Naive thymus-derived CD4-positive, alpha-beta T cell (primary cell): ENCODE measurements around the gene MCCD1. TPM values are rescaled to one million over a fixed set of nuclear protein-coding genes. Genes with fewer than 3 reads are reported as not detected.

Source experiments
- polyA plus RNA-seq, 2 donors: library from polyadenylated mRNA; unstranded; fragments of 300-500 nt; fragmentation: Illumina TruSeq; gene quantifications; one replicate each; pipeline ENCODE4 v1.2.3, GENCODE V29; 2021
- total RNA-seq, 6 experiments: library from RNA in 5 of 6; stranded (reverse) in 5 of 6; gene quantifications; 1 replicate in 5 of 6; 2 replicates in 1 of 6; pipeline ENCODE4 v1.2.3 and lab custom pipeline; 2021 to 2026

Gene MCCD1
- total and polyA plus RNA-seq, 7 experiments from 2014 or later, result not detected

Other genes with a start within 250 kb of the MCCD1 start
- gene HLA-B, start 171.8 kb upstream of the MCCD1 start, total RNA-seq, result 1,000 to 10,000 TPM; 5,136 to 7,364 (median 5,516) TPM
- gene HLA-B, start 171.8 kb upstream of the MCCD1 start, polyA plus RNA-seq, result 1,000 to 10,000 TPM; 5,467 to 7,459 TPM
- gene MICA, start 125.4 kb upstream of the MCCD1 start, total RNA-seq, result 10 to 100 TPM; 12.1 to 17.4 (median 15.2) TPM
- 1 to 10 TPM; 4.3 to 8.4 TPM for gene MICA, start 125.4 kb upstream of the MCCD1 start, polyA plus RNA-seq
- 10 to 100 TPM; 11.7 to 49.5 (median 13.3) TPM for gene MICB, start 30.8 kb upstream of the MCCD1 start, total RNA-seq
- gene MICB, start 30.8 kb upstream of the MCCD1 start, polyA plus RNA-seq, result 1 to 10 TPM; 3.4 to 4.7 TPM
- gene DDX39B, start 13.0 kb downstream of the MCCD1 start, total RNA-seq, result 100 to 1,000 TPM; 443 to 761 (median 546) TPM
- 100 to 1,000 TPM; 106 to 125 TPM for gene DDX39B, start 13.0 kb downstream of the MCCD1 start, polyA plus RNA-seq
- 1 to 10 TPM; 2.7 to 7.5 (median 4.8) TPM for gene ATP6V1G2, start 17.6 kb downstream of the MCCD1 start, total RNA-seq
- 1 to 10 TPM in 1 of 2 donors, under 1 TPM in 1; 0.38 to 1.9 TPM for gene ATP6V1G2, start 17.6 kb downstream of the MCCD1 start, polyA plus RNA-seq
- 10 to 100 TPM in 4 of 5 experiments, 1 to 10 TPM in 1; 8.7 to 17.2 (median 11.6) TPM for gene NFKBIL1, start 18.6 kb downstream of the MCCD1 start, total RNA-seq
- 10 to 100 TPM in 1 of 2 donors, 1 to 10 TPM in 1; 9.4 to 13.8 TPM for gene NFKBIL1, start 18.6 kb downstream of the MCCD1 start, polyA plus RNA-seq
- gene LTA, start 43.3 kb downstream of the MCCD1 start, total RNA-seq, result 100 to 1,000 TPM in 1 of 5 experiments, 10 to 100 TPM in 4; 12.3 to 110 (median 20.2) TPM
- gene LTA, start 43.3 kb downstream of the MCCD1 start, polyA plus RNA-seq, result 10 to 100 TPM; 24.0 to 27.5 TPM
- gene TNF, start 46.6 kb downstream of the MCCD1 start, total RNA-seq, result 100 to 1,000 TPM in 1 of 5 experiments, 10 to 100 TPM in 1, 1 to 10 TPM in 3; 5.4 to 125 (median 8.7) TPM
- 1 to 10 TPM in 1 of 2 donors, under 1 TPM in 1; 0.73 to 1.1 TPM for gene TNF, start 46.6 kb downstream of the MCCD1 start, polyA plus RNA-seq
- 1,000 to 10,000 TPM in 1 of 5 experiments, 100 to 1,000 TPM in 4; 370 to 1,909 (median 670) TPM for gene LTB, start 53.5 kb downstream of the MCCD1 start, total RNA-seq
- 1,000 to 10,000 TPM; 1,970 to 2,371 TPM for gene LTB, start 53.5 kb downstream of the MCCD1 start, polyA plus RNA-seq
- gene LST1, start 57.3 kb downstream of the MCCD1 start, total RNA-seq, result 100 to 1,000 TPM in 2 of 5 experiments, 10 to 100 TPM in 3; 15.1 to 234 (median 32.0) TPM
- 10 to 100 TPM in 1 of 2 donors, 1 to 10 TPM in 1; 8.4 to 15.3 TPM for gene LST1, start 57.3 kb downstream of the MCCD1 start, polyA plus RNA-seq
- 10 to 100 TPM in 2 of 5 experiments, 1 to 10 TPM in 2, under 1 TPM in 1; 0.97 to 47.1 (median 6.7) TPM for gene NCR3, start 64.0 kb downstream of the MCCD1 start, total RNA-seq
- gene NCR3, start 64.0 kb downstream of the MCCD1 start, polyA plus RNA-seq, result 10 to 100 TPM; 11.0 to 19.7 TPM
- gene AIF1, start 86.3 kb downstream of the MCCD1 start, total RNA-seq, result 100 to 1,000 TPM in 1 of 5 experiments, 10 to 100 TPM in 4; 33.1 to 160 (median 62.0) TPM
- gene AIF1, start 86.3 kb downstream of the MCCD1 start, polyA plus RNA-seq, result 100 to 1,000 TPM; 140 to 182 TPM
- gene PRRC2A, start 91.8 kb downstream of the MCCD1 start, total RNA-seq, result 100 to 1,000 TPM; 203 to 238 (median 226) TPM
- 1 to 10 TPM; 3.9 to 8.2 TPM for gene PRRC2A, start 91.8 kb downstream of the MCCD1 start, polyA plus RNA-seq
- 100 to 1,000 TPM; 260 to 321 (median 280) TPM for gene BAG6, start 123.7 kb downstream of the MCCD1 start, total RNA-seq
- gene BAG6, start 123.7 kb downstream of the MCCD1 start, polyA plus RNA-seq, result 10 to 100 TPM; 14.4 to 24.3 TPM
- 1 to 10 TPM in 4 of 5 experiments, under 1 TPM in 1; 0.78 to 4.3 (median 2.8) TPM for gene APOM, start 126.9 kb downstream of the MCCD1 start, total RNA-seq
- gene APOM, start 126.9 kb downstream of the MCCD1 start, polyA plus RNA-seq, result 1 to 10 TPM; 3.8 to 5.0 TPM
- gene C6orf47, start 131.8 kb downstream of the MCCD1 start, total RNA-seq, result 10 to 100 TPM; 14.0 to 32.8 (median 23.2) TPM
- 10 to 100 TPM; 22.3 to 33.7 TPM for gene C6orf47, start 131.8 kb downstream of the MCCD1 start, polyA plus RNA-seq
- 10 to 100 TPM; 12.8 to 35.1 (median 28.9) TPM for gene GPANK1, start 136.0 kb downstream of the MCCD1 start, total RNA-seq
- gene GPANK1, start 136.0 kb downstream of the MCCD1 start, polyA plus RNA-seq, result 10 to 100 TPM; 24.0 to 27.2 TPM
- 100 to 1,000 TPM; 101 to 215 (median 133) TPM for gene CSNK2B, start 137.1 kb downstream of the MCCD1 start, total RNA-seq
- gene CSNK2B, start 137.1 kb downstream of the MCCD1 start, polyA plus RNA-seq, result 100 to 1,000 TPM; 260 to 275 TPM
- gene LY6G5B, start 141.0 kb downstream of the MCCD1 start, total RNA-seq, result 10 to 100 TPM; 27.7 to 51.0 (median 42.9) TPM
- gene LY6G5B, start 141.0 kb downstream of the MCCD1 start, polyA plus RNA-seq, result not detected
- gene LY6G5C, start 152.1 kb downstream of the MCCD1 start, total RNA-seq, result 1 to 10 TPM; 2.4 to 4.3 (median 3.1) TPM
- 10 to 100 TPM in 1 of 2 donors, 1 to 10 TPM in 1; 6.4 to 10.2 TPM for gene LY6G5C, start 152.1 kb downstream of the MCCD1 start, polyA plus RNA-seq
- gene ABHD16A, start 174.4 kb downstream of the MCCD1 start, total RNA-seq, result 10 to 100 TPM; 60.1 to 71.7 (median 65.2) TPM
- 10 to 100 TPM; 31.1 to 42.5 TPM for gene ABHD16A, start 174.4 kb downstream of the MCCD1 start, polyA plus RNA-seq
- gene LY6G6F, start 177.9 kb downstream of the MCCD1 start, total RNA-seq, result under 1 TPM in 1 of 5 experiments, not detected in 4; 0.56 TPM
- gene LY6G6F, start 177.9 kb downstream of the MCCD1 start, polyA plus RNA-seq, result not detected
- not detected for gene LY6G6D, start 186.4 kb downstream of the MCCD1 start, total RNA-seq
- gene LY6G6D, start 186.4 kb downstream of the MCCD1 start, polyA plus RNA-seq, result not detected
- 1 to 10 TPM in 1 of 5 experiments, not detected in 4; 1.2 TPM for gene LY6G6C, start 192.8 kb downstream of the MCCD1 start, total RNA-seq
- gene LY6G6C, start 192.8 kb downstream of the MCCD1 start, polyA plus RNA-seq, result not detected
- gene MPIG6B, start 194.4 kb downstream of the MCCD1 start, total RNA-seq, result 1 to 10 TPM in 1 of 5 experiments, under 1 TPM in 4; 0.12 to 4.7 (median 0.64) TPM
- 1 to 10 TPM in 1 of 2 donors, under 1 TPM in 1; 0.20 to 2.3 TPM for gene MPIG6B, start 194.4 kb downstream of the MCCD1 start, polyA plus RNA-seq
- 10 to 100 TPM in 2 of 5 experiments, 1 to 10 TPM in 3; 4.9 to 31.4 (median 7.1) TPM for gene DDAH2, start 200.3 kb downstream of the MCCD1 start, total RNA-seq
- gene DDAH2, start 200.3 kb downstream of the MCCD1 start, polyA plus RNA-seq, result 10 to 100 TPM; 13.1 to 15.3 TPM
- gene CLIC1, start 207.6 kb downstream of the MCCD1 start, total RNA-seq, result 100 to 1,000 TPM in 2 of 5 experiments, 10 to 100 TPM in 3; 29.3 to 494 (median 58.2) TPM
- 100 to 1,000 TPM; 102 to 122 TPM for gene CLIC1, start 207.6 kb downstream of the MCCD1 start, polyA plus RNA-seq
- 10 to 100 TPM; 10.3 to 52.2 (median 11.4) TPM for gene MSH5, start 211.0 kb downstream of the MCCD1 start, total RNA-seq
- gene MSH5, start 211.0 kb downstream of the MCCD1 start, polyA plus RNA-seq, result 1 to 10 TPM in 1 of 2 donors, under 1 TPM in 1; 0.51 to 2.6 TPM
- 10 to 100 TPM in 1 of 5 experiments, 1 to 10 TPM in 4; 2.3 to 11.1 (median 3.3) TPM for gene SAPCD1, start 233.7 kb downstream of the MCCD1 start, total RNA-seq
- not detected for gene SAPCD1, start 233.7 kb downstream of the MCCD1 start, polyA plus RNA-seq
- 1 to 10 TPM in 3 of 5 experiments, under 1 TPM in 2; 0.53 to 4.5 (median 1.1) TPM for gene VWA7, start 248.4 kb downstream of the MCCD1 start, total RNA-seq
- gene VWA7, start 248.4 kb downstream of the MCCD1 start, polyA plus RNA-seq, result not detected